Mesenchymal stem cell (in vitro differentiated cells and primary cell): ENCODE results near the gene ADGRG1.
A peak's percentile ranks its signal among the peaks of the same experiment; 100 is the strongest.

ENCODE experiments used
- DNase-seq: peaks from one replicate; pipeline ENCODE4 v3.0.0-alpha.2; 2013
- H2AFZ ChIP-seq: one replicate; pipeline ENCODE4 v1.6.1; 2013; ENCODE audit warnings: low read depth, mild to moderate bottlenecking, control low read depth, inconsistent platforms, low read length, moderate library complexity
- H2AK5ac ChIP-seq: 2 replicates; pipeline ENCODE4 v1.6.1; 2013; ENCODE audit warnings: low read length, moderate library complexity, mild to moderate bottlenecking, inconsistent platforms; ENCODE audit not compliant: severe bottlenecking
- H2BK120ac ChIP-seq: one replicate; pipeline ENCODE4 v1.6.1; 2013; ENCODE audit warnings: low read depth, mild to moderate bottlenecking, inconsistent platforms, low read length, moderate library complexity
- H2BK12ac ChIP-seq, 2 experiments: one replicate each; pipeline ENCODE4 v1.6.1; 2013; ENCODE audit warnings: inconsistent platforms in 2 of 2, low read length in 2 of 2, mild to moderate bottlenecking in 2 of 2, moderate library complexity in 2 of 2, control low read depth in 1 of 2
- H2BK15ac ChIP-seq: one replicate; pipeline ENCODE4 v1.6.1; 2013; ENCODE audit warnings: mild to moderate bottlenecking, low read depth, inconsistent platforms; ENCODE audit not compliant: poor library complexity, severe bottlenecking
- H2BK5ac ChIP-seq: 2 replicates; pipeline ENCODE4 v1.6.1; 2013; ENCODE audit warnings: low read depth, mild to moderate bottlenecking, low read length, control low read depth, inconsistent platforms; ENCODE audit not compliant: poor library complexity, severe bottlenecking
- H3K14ac ChIP-seq, 2 experiments: one replicate each; pipeline ENCODE4 v1.6.1; 2013; ENCODE audit warnings: inconsistent platforms in 2 of 2, low read length in 2 of 2, control low read depth in 1 of 2, mild to moderate bottlenecking in 1 of 2, moderate library complexity in 1 of 2
- H3K18ac ChIP-seq, 2 experiments: one replicate each; pipeline ENCODE4 v1.6.1; 2013; ENCODE audit warnings: inconsistent platforms in 2 of 2, low read length in 2 of 2, control low read depth in 1 of 2, low read depth in 1 of 2, mild to moderate bottlenecking in 1 of 2
- H3K23ac ChIP-seq, 2 experiments: one replicate each; pipeline ENCODE4 v1.6.1; 2013; ENCODE audit warnings: inconsistent platforms in 2 of 2, low read length in 2 of 2, mild to moderate bottlenecking in 2 of 2, moderate library complexity in 2 of 2, control low read depth in 1 of 2
- H3K27ac ChIP-seq: 2 replicates; pipeline ENCODE4 v1.5.1; 2013; ENCODE audit warnings: mild to moderate bottlenecking, moderate library complexity, low read length, control low read depth, inconsistent platforms; ENCODE audit not compliant: poor library complexity, severe bottlenecking
- H3K27me3 ChIP-seq, 2 experiments: 2 replicates each; pipeline versions ENCODE4 v1.6.1 to v1.7.0; 2013; ENCODE audit warnings: low read length in 2 of 2, mild to moderate bottlenecking in 2 of 2, moderate library complexity in 2 of 2, control low read depth in 1 of 2, inconsistent platforms in 1 of 2; ENCODE audit not compliant: control insufficient read depth in 1 of 2, insufficient read depth in 1 of 2
- H3K36me3 ChIP-seq, 2 experiments: 2 replicates each; pipeline versions ENCODE4 v1.6.1 to v1.7.0; 2013; ENCODE audit warnings: low read length in 2 of 2, control low read depth in 1 of 2, inconsistent platforms in 1 of 2, low read depth in 1 of 2, mild to moderate bottlenecking in 1 of 2; ENCODE audit not compliant: insufficient read depth in 2 of 2, control insufficient read depth in 1 of 2
- H3K4ac ChIP-seq, 2 experiments: one replicate each; pipeline ENCODE4 v1.6.1; 2013; ENCODE audit warnings: inconsistent platforms in 2 of 2, low read length in 2 of 2, mild to moderate bottlenecking in 2 of 2, moderate library complexity in 2 of 2, control low read depth in 1 of 2, low read depth in 1 of 2
- H3K4me1 ChIP-seq: 2 replicates; pipeline ENCODE4 v1.6.1; 2013; ENCODE audit warnings: low read depth, low read length, control low read depth; ENCODE audit not compliant: control insufficient read depth, insufficient read depth
- H3K4me2 ChIP-seq: 2 replicates; pipeline ENCODE4 v1.6.1; 2013; ENCODE audit warnings: low read length, mild to moderate bottlenecking, inconsistent platforms; ENCODE audit not compliant: poor library complexity, severe bottlenecking
- H3K4me3 ChIP-seq, 2 experiments: 2 replicates each; pipeline versions ENCODE4 v1.5.1 to v1.7.0; 2013; ENCODE audit warnings: low read length in 2 of 2, mild to moderate bottlenecking in 2 of 2, control low read depth in 1 of 2, low read depth in 1 of 2; ENCODE audit not compliant: insufficient read depth in 1 of 2
- H3K79me1 ChIP-seq: replicated peaks from 2 replicates; pipeline ENCODE4 v1.6.1; 2013; ENCODE audit warnings: mild to moderate bottlenecking, control low read depth, low read length, inconsistent platforms; ENCODE audit not compliant: poor library complexity, severe bottlenecking
- H3K9ac ChIP-seq: 2 replicates; pipeline ENCODE4 v1.7.0; 2013; ENCODE audit warnings: mild to moderate bottlenecking, low read length, moderate library complexity
- H3K9me3 ChIP-seq: 2 replicates; pipeline ENCODE4 v1.7.0; 2013; ENCODE audit warnings: mild to moderate bottlenecking, low read length; ENCODE audit not compliant: control insufficient read depth
- H4K8ac ChIP-seq: one replicate; pipeline ENCODE4 v1.6.1; 2013; ENCODE audit warnings: inconsistent platforms, mild to moderate bottlenecking, low read length, moderate library complexity
- H4K91ac ChIP-seq: one replicate; pipeline ENCODE4 v1.6.1; 2013; ENCODE audit warnings: mild to moderate bottlenecking, low read length, inconsistent platforms
- WGBS: methylation state at CpG from one replicate; pipeline ENCODE4 v1.1.7; 2013; ENCODE audit warnings: mixed read lengths; 5-methylcytosine and 5-hydroxymethylcytosine counted together

ADGRG1 gene

DNA sequence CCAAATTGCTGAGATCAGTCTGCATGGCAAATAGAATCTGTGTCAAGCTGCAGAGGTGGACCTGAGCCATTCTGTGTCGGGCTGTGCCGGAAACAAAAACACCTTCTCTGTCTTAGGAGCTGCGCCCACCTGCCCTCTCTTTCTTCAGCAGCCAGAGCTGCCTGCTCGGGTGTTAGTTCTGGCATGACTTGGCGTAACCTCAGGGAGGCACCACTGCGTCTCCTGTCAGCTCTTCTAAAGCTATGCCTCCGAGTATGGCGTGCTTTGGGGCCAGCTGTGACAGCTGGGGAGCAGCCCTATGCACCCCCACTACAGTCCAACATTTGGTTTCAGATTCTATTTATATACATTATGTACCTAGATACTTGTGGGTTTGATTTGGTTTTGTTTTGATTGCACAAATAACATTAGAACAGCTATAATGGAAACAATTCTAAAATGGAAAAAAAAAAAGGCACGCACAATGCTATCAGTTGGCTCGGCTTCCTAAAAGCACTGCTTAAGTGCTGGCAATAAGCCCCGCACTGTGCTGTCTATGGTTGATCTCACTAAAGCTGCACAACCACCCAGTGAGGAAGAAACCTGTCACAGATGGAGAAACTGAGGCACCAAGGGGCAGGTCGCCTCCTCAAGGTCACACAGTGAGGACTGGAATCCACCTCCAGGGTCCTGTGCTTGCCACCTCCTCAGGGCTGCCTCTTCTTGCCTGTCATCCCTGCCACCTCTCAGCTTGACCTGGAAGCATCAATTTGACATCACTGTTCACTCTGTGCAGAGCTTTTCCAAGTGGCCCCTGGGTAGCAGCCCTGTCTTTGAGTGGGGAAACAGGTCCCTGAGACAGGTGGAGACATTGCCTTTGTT, 18.7 kb upstream of the ADGRG1 start:
- no peak overlapping the region for H3K9ac ChIP-seq

DNA sequence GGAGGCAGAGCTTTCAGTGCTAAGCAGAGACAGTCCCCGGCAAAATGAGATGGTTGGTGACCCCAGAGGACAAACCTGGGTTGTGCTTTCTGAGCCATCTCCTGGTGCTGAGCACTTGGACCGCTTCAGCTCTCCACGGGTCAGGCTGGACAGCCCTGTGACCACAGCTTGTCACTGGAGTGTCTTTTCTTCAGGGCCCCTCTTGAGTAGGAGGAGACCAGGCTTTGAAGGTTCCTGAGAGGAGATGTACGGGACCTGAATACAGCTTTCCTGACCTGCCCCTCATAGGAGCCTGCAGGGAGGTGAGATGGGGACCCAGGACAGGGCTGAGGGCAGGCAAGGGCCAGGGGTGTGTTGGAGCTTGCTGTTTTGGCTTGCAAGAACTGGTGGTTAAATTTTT, 17.8 kb upstream of the ADGRG1 start:
- Histone ChIP-seq H4K91ac (no peak overlapping the region), H3K27me3 (peaks cover 0 to 15% of the 10 kb centered on the region in 2 experiments), H2AFZ (no peak overlapping the region), H3K79me1 (no peaks in the 10 kb centered on the region), H3K36me3 (no peaks in the 10 kb centered on the region), H2BK12ac (peak overlapping the region in 1 of 2 experiments; percentile 11), H3K9ac (no peak overlapping the region), H3K18ac (no peak overlapping the region), H3K23ac (no peak overlapping the region), H3K4ac (no peak overlapping the region), H2AK5ac (peak overlapping the region; percentile 76), H3K27ac (no peak overlapping the region), H2BK120ac (no peak overlapping the region), H3K14ac (no peak overlapping the region), H3K4me2 (no peak overlapping the region), H3K4me3 (no peak overlapping the region), H2BK15ac (no peak overlapping the region), H3K9me3 (no peaks in the 10 kb centered on the region), H3K4me1 (peaks cover 12% of the 10 kb centered on the region), H4K8ac (no peak overlapping the region), H2BK5ac (no peak overlapping the region)
- WGBS: 84% methylated on average over 4 of the region's 4 CpGs
- DNase-seq: no peak

More for the DNA sequence above, 18.7 kb upstream of the ADGRG1 start:
- Histone ChIP-seq H3K27ac (no peak overlapping the region), H3K18ac (no peak overlapping the region), H3K4me3 (no peak overlapping the region), H3K4ac (no peak overlapping the region), H2BK15ac (no peak overlapping the region), H3K4me2 (no peak overlapping the region), H3K36me3 (no peaks in the 10 kb centered on the region), H2AFZ (no peak overlapping the region), H2AK5ac (no peak overlapping the region), H4K8ac (no peak overlapping the region), H2BK120ac (no peak overlapping the region), H3K23ac (no peak overlapping the region), H2BK12ac (no peak overlapping the region), H3K27me3 (peaks cover 0 to 15% of the 10 kb centered on the region in 2 experiments), H3K9me3 (no peaks in the 10 kb centered on the region), H4K91ac (peak overlapping the region; percentile 35), H3K14ac (peak overlapping the region in 1 of 2 experiments; percentile 31), H3K4me1 (peaks cover 10% of the 10 kb centered on the region), H3K79me1 (no peaks in the 10 kb centered on the region), H2BK5ac (no peak overlapping the region)
- 78% methylated on average over 10 of the region's 12 CpGs for WGBS
- DNase-seq: no peak

GRCh38 chr16:57611181-57611580, 17.2 kb upstream of the ADGRG1 start:
- H3K4ac ChIP-seq: no peak overlapping the region
- no peaks in the 10 kb centered on the region for H3K36me3 ChIP-seq
- no peak for DNase-seq
- no peak overlapping the region for H4K91ac ChIP-seq
- no peak overlapping the region for H3K4me3 ChIP-seq
- no peak overlapping the region for H2BK15ac ChIP-seq
- H3K9ac ChIP-seq: no peak overlapping the region
- H3K23ac ChIP-seq: no peak overlapping the region
- no peak overlapping the region for H2AK5ac ChIP-seq
- no peaks in the 10 kb centered on the region for H3K79me1 ChIP-seq
- no peak overlapping the region for H4K8ac ChIP-seq
- H2BK12ac ChIP-seq: no peak overlapping the region
- H2AFZ ChIP-seq: no peak overlapping the region
- no peak overlapping the region for H2BK120ac ChIP-seq
- no CpG with 5 or more reads among the region's 3 CpGs for WGBS
- H3K9me3 ChIP-seq: no peaks in the 10 kb centered on the region
- H3K4me2 ChIP-seq: no peak overlapping the region
- H3K4me1 ChIP-seq: peaks cover 12% of the 10 kb centered on the region
- H2BK5ac ChIP-seq: no peak overlapping the region
- H3K27me3 ChIP-seq: peaks cover 0 to 15% of the 10 kb centered on the region in 2 experiments
- H3K14ac ChIP-seq: no peak overlapping the region
- H3K27ac ChIP-seq: no peak overlapping the region
- H3K18ac ChIP-seq: no peak overlapping the region

DNA sequence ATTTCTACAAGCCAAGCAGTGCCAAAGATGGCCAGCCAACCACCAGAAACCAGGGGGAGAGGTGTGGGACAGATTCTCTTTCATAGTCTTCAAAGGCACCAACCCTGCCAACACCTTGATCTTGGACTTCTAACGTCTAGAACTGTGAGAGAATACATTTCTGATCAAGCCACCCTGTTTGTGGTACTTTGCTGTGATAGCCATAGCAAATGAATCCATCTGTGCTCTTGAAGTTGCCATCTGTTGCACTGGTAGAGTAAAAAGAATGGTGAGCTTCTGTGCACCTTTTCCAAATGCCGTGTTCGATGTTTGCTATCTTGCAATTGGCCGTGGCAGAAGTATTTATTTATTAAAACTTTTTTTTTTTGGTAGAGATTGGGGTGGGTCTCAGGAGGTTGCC, 16.7 kb upstream of the ADGRG1 start:
- Histone ChIP-seq H3K9ac (no peak overlapping the region), H2BK5ac (no peak overlapping the region), H3K9me3 (no peaks in the 10 kb centered on the region), H3K4me2 (no peak overlapping the region), H2BK12ac (no peak overlapping the region), H3K14ac (no peak overlapping the region), H2BK120ac (no peak overlapping the region), H4K91ac (no peak overlapping the region), H3K4ac (no peak overlapping the region), H4K8ac (no peak overlapping the region), H2BK15ac (no peak overlapping the region), H3K79me1 (no peaks in the 10 kb centered on the region), H3K18ac (no peak overlapping the region), H2AFZ (no peak overlapping the region), H3K27ac (no peak overlapping the region), H3K27me3 (peaks cover 0 to 15% of the 10 kb centered on the region in 2 experiments), H3K23ac (no peak overlapping the region), H3K4me3 (no peak overlapping the region), H3K4me1 (peaks cover 12% of the 10 kb centered on the region), H2AK5ac (no peak overlapping the region), H3K36me3 (no peaks in the 10 kb centered on the region)
- WGBS: 81% methylated on average over 4 of the region's 4 CpGs
- DNase-seq: no peak
